SW 1271 (cell line): ENCODE results near the gene KCNG4.
"Not testable (repeated sequence)": the region's sequence is repeated elsewhere in the genome, so short reads cannot be mapped to it uniquely, and the experiment has no call there.

Experiments
- DNase-seq, 2 experiments: peaks; one replicate each; lab custom pipeline; 2025; lab: John Stamatoyannopoulos, UW

The KCNG4 gene

GRCh38 chr16:84234321-84235241, 5.2 kb downstream of the KCNG4 start:
- DNase-seq, result no peak

GRCh38 chr16:84233748-84234147, 6.1 kb downstream of the KCNG4 start:
- DNase-seq, result no peak

GRCh38 chr16:84232969-84233368, 6.8 kb downstream of the KCNG4 start:
- DNase-seq, result no peak

GRCh38 chr16:84232060-84232459, 7.8 kb downstream of the KCNG4 start:
- no peak for DNase-seq

GRCh38 chr16:84229471-84229870, 10.3 kb downstream of the KCNG4 start:
- no peak for DNase-seq

GRCh38 chr16:84228256-84228838, 11.5 kb downstream of the KCNG4 start:
- DNase-seq, result peak; percentile 48 to 82

GRCh38 chr16:84227548-84227947, 12.3 kb downstream of the KCNG4 start:
- DNase-seq, result no peak

- DNase-seq, result no peak
These were observed 13.8 kb downstream of the KCNG4 start for GRCh38 chr16:84226026-84226425.

GRCh38 chr16:84225571-84225970, 14.2 kb downstream of the KCNG4 start:
- no peak for DNase-seq

- DNase-seq, result no peak
These were observed 14.7 kb downstream of the KCNG4 start for GRCh38 chr16:84225126-84225525.

GRCh38 chr16:84224554-84224953, 15.3 kb downstream of the KCNG4 start:
- no peak for DNase-seq

GRCh38 chr16:84223456-84223855, 16.4 kb downstream of the KCNG4 start:
- peak; percentile 19 to 22 for DNase-seq

- DNase-seq, result no peak
These were observed 19.0 kb downstream of the KCNG4 start for GRCh38 chr16:84220851-84221250.

- no peak for DNase-seq
These were observed 20.9 kb downstream of the KCNG4 start for GRCh38 chr16:84218956-84219355.

GRCh38 chr16:84218176-84218823, 21.5 kb downstream of the KCNG4 start:
- no peak for DNase-seq

- DNase-seq, result not testable (repeated sequence)
These were observed 23.7 kb downstream of the KCNG4 start for GRCh38 chr16:84216144-84216543.

- DNase-seq, result no peak
These were observed 24.3 kb downstream of the KCNG4 start for GRCh38 chr16:84215531-84215930.

- no peak for DNase-seq
These were observed 25.3 kb downstream of the KCNG4 start for GRCh38 chr16:84214451-84215066.

- no peak for DNase-seq
These were observed 27.2 kb downstream of the KCNG4 start for GRCh38 chr16:84212631-84213030.

- DNase-seq, result no peak
These were observed 27.7 kb downstream of the KCNG4 start for GRCh38 chr16:84212154-84212553.

- no peak for DNase-seq
These were observed 29.8 kb downstream of the KCNG4 start for GRCh38 chr16:84209989-84210388.

GRCh38 chr16:84207879-84208278, 31.9 kb downstream of the KCNG4 start:
- DNase-seq, result no peak
